ENCODE data around the gene CNTN4.
A peak's percentile ranks its signal among the peaks of the same experiment; 100 is the strongest.

Gene CNTN4

GRCh38 chr3:2615080-2615479, 516.4 kb downstream of the CNTN4 start:
- no peak for DNase-seq

GRCh38 chr3:2623436-2623835, 524.8 kb downstream of the CNTN4 start:
- peak; percentile 1 for DNase-seq

GRCh38 chr3:2628117-2628516, 529.5 kb downstream of the CNTN4 start:
- DNase-seq = no peak

GRCh38 chr3:2635511-2635910, 536.8 kb downstream of the CNTN4 start:
- no peak for DNase-seq

- no peak for DNase-seq
Observed at GRCh38 chr3:2643606-2644005, 544.9 kb downstream of the CNTN4 start.

GRCh38 chr3:2645001-2645400, 546.3 kb downstream of the CNTN4 start:
- no peak for DNase-seq

- no peak for DNase-seq
Observed at GRCh38 chr3:2650746-2651145, 552.1 kb downstream of the CNTN4 start.

- DNase-seq = no peak
Observed at GRCh38 chr3:2652386-2652785, 553.7 kb downstream of the CNTN4 start.

GRCh38 chr3:2653706-2654105, 555.0 kb downstream of the CNTN4 start:
- peak; percentile 30 for DNase-seq

GRCh38 chr3:2655229-2655701, 556.6 kb downstream of the CNTN4 start:
- DNase-seq = peak; percentile 39

GRCh38 chr3:2656806-2657777, 558.4 kb downstream of the CNTN4 start:
- DNase-seq = peak; percentile 40

- DNase-seq = no peak
Observed at GRCh38 chr3:2657971-2658370, 559.3 kb downstream of the CNTN4 start.

- DNase-seq = peak; percentile 59
Observed at GRCh38 chr3:2659896-2660295, 561.2 kb downstream of the CNTN4 start.

- peak; percentile 69 for DNase-seq
Observed at GRCh38 chr3:2661078-2661477, 562.4 kb downstream of the CNTN4 start.

GRCh38 chr3:2677501-2677900, 578.8 kb downstream of the CNTN4 start:
- DNase-seq = no peak

GRCh38 chr3:2680236-2680635, 581.6 kb downstream of the CNTN4 start:
- DNase-seq = no peak

GRCh38 chr3:2684046-2684445, 585.4 kb downstream of the CNTN4 start:
- no peak for DNase-seq

- no peak for DNase-seq
Observed at GRCh38 chr3:2686816-2687502, 588.3 kb downstream of the CNTN4 start.

- no peak for DNase-seq
Observed at GRCh38 chr3:2697589-2697988, 598.9 kb downstream of the CNTN4 start.

- no peak for DNase-seq
Observed at GRCh38 chr3:2701471-2701870, 602.8 kb downstream of the CNTN4 start.

GRCh38 chr3:2706144-2706835, 607.6 kb downstream of the CNTN4 start:
- DNase-seq = no peak

GRCh38 chr3:2706836-2707210, 608.2 kb downstream of the CNTN4 start:
- no peak for DNase-seq

GRCh38 chr3:2711081-2711480, 612.4 kb downstream of the CNTN4 start:
- DNase-seq = no peak

All from fibroblast of upper back skin (primary cell).